GM19025 (cell line): Measurements from ENCODE around the gene ORMDL3.
"Not testable (repeated sequence)": the region's sequence is repeated elsewhere in the genome, so short reads cannot be mapped to it uniquely, and the experiment has no call there.

Experiments used
- ATAC-seq: cut with Tn5 transposase; IDR thresholded peaks from one replicate; pipeline ENCODE4 v1.9.1; 2021; ENCODE audit warnings: mild to moderate bottlenecking, low read depth, moderate library complexity; ENCODE audit not compliant: unreplicated experiment

ORMDL3 gene

DNA sequence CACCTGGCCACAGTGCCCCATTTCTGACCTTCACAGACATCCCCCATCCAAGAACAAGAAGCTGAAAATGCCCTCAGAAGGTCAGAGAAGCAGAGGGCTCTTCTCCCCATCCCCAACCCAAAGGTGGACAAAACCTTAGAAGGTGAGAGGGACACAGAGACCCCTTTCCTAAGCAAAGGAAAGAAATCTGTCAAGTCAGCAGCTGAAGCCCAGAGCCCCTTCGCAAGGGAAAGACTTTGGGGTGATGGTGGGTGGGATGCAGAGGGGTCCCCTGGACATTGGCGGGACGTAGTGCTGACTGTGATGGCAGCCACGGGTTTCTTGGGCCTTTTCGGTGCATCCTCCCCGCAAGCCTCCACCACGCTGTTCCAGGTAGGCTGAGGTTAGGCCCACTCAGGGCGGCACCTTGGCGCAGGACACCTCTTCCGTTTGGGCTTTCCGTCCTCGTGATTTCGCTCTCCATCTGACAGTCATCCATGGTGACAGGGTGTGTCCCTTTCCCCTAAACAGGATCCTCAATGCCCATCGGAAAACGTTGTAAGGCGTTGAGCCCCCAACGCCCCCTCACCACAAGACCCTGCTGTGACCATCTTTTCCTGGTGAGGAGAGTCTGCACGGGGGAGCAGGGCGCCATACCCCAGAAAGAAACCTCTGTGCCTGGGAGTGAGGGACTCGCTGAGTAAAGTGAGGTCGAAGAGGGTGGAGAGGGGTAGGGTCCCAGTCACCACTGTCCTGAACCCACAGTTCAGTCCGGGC lies 24.7 kb upstream of the ORMDL3 start:
- no peak for ATAC-seq

- ATAC-seq, result no peak
Measured at GRCh38 chr17:39950871-39951348, 23.5 kb upstream of the ORMDL3 start.

GRCh38 chr17:39949028-39949427 lies 21.6 kb upstream of the ORMDL3 start:
- ATAC-seq, result no peak

- not testable (repeated sequence) for ATAC-seq
Measured at GRCh38 chr17:39948489-39948828, 21.1 kb upstream of the ORMDL3 start.

DNA sequence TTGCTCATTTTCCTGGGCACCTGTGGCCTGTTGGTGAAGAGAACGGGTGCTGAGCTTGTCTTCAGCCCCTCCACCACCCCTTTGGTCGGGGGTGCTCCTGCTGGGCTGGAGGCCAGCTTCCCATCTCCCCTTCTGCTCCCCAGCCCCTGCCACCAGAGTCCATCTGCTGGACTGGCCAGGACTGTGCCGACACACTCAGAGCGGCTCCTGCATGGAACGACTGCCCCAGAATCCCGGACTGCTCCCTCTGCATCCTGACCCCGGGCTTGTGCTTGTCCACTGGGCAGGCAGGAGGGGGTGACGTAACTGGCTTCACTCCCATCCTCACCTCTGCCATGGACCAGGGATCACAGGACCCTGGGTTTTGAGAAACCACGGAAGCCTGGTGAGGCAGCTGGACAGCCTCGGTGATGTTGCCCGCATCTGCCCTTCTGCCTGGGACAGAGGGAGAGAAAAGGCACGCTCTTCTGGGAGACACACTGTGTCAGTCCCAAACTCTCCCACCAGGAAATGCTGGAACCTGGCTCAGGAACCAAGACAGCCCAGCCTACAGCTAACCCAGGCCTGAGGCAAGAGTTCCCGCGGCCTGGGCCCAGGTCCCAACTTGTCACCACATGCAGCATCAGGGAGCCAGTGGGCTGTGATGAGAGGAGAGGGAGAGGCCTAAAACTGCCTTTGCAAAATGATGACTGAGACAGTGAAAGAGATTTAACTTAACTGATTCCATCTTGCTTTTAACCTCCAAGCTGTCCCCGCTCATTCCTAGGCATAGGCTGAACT lies 19.3 kb upstream of the ORMDL3 start:
- ATAC-seq, result no peak

DNA sequence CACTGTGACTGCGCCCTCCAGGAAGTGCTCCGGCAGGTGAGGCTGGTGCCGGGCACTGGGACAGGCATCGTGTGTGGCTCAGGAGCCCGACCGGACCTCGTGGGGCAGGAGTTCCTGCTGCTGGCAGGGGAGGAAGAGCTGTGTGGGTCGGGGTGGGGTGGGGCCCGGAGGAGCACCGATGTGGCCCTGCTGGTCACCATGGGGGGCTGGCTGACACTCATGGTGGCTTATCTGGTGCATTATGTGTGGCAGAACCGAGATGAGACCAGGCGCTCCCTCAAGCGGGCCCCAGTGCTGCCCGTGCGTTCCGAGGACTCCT lies 17.0 kb upstream of the ORMDL3 start:
- no peak for ATAC-seq

- no peak for ATAC-seq
Measured at GRCh38 chr17:39943702-39944392, 16.4 kb upstream of the ORMDL3 start.

GRCh38 chr17:39939588-39940419 lies 12.4 kb upstream of the ORMDL3 start:
- ATAC-seq, result peak; percentile 54

DNA sequence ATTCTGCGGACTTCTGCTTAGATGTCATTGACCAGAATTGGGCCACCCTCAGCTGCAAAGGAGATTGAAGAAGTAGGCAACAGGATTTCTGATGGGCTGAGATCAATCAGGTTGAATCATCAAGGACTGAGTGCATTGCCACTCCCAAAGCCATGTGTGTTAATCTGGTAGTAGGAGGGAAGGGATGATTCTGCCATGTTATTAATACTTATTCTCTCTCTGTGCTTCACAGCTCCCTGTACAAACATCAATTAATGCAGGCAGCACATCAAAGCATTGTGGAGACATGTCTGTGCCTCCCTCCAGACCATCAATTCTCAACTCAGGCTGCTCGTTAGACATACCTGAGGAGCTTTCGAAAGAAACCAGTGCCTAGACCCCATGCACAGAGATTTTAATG lies 11.7 kb upstream of the ORMDL3 start:
- no peak for ATAC-seq

GRCh38 chr17:39938140-39938869 lies 10.9 kb upstream of the ORMDL3 start:
- ATAC-seq, result no peak

DNA sequence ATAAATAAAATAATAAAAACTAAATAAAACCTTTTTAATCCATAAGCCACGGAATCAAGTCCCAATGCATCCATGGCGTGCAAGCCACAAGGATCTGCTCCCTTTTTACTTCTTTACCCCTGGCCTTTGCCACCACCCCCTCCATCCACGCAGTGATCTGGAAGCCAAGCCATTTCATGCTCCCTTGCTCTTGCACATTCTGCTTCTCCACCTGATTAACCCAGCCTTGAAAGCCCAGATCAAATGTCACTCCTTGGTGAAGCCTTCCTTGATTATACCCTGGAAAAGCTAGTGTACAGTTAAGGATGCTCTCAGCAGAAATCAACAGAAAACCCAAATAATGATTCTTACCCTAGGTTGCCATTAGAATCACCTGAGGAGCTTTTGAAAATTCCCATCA lies 10.0 kb upstream of the ORMDL3 start:
- no peak for ATAC-seq

DNA sequence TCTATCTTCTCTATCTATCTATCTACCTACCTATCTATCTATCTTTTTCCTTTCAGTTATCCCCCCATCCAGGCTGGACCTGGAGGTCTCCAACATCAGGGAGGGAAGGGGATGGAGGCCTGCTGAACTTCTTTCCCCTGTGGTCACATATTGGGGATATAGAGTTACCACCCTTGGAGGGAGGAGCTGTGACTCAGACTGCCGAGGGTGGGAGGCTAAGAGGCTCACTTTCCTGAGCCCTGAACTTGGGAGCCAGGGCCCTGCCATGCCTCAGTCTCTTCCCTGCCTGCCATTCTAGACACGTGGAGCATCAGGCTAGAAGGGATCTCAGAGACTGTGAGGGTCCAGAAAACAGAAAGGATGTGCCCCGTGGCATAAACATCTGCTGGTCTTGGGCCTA lies 8.5 kb upstream of the ORMDL3 start:
- no peak for ATAC-seq

DNA sequence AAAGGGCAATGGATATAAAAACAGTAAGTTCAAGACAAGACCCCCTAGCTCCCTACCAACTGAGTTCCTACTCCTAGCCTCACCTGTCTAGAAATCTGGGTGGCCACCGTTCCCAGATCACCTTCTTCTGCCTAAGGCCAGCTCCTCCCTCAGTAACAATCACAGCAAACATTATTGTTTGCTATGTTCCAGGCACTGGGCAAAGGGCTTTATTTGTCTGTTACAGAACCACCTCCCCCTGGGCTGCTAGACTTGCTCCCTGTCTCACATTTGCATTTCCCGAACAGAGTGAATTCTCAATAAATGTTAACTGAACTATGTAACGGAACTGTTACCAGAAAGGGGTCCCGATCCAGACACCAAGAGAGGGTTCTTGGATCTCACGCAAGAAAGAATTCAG lies 6.9 kb upstream of the ORMDL3 start:
- no peak for ATAC-seq

DNA sequence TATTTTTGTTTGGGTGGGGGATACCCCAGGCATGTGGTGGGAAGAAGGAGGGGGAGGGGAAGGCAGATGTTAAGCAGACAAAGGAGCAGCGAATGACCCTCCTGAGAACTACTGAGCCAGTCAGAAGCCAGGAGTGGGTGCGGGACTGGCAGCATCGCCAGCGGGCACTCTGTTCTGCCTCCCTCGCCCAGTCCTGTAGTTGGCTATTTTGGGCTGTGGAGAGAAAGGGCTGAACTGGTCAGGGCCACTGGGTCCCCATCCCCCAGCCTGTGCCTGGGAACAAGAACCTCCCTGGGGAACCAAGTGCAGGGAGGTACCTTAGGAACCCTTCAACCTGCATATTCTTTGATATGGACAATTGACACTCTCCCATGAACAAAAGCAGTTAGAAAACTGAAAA lies 6.5 kb upstream of the ORMDL3 start:
- ATAC-seq, result no peak

- no peak for ATAC-seq
Measured at GRCh38 chr17:39929646-39930407, 2.4 kb upstream of the ORMDL3 start.

GRCh38 chr17:39928858-39929645 lies 1.7 kb upstream of the ORMDL3 start:
- no peak for ATAC-seq

- peak; percentile 18 for ATAC-seq
Measured at GRCh38 chr17:39927929-39928857, 792 bp upstream of the ORMDL3 start.
